ENCODE measurements around the gene PARVA.

PARVA gene

DNA sequence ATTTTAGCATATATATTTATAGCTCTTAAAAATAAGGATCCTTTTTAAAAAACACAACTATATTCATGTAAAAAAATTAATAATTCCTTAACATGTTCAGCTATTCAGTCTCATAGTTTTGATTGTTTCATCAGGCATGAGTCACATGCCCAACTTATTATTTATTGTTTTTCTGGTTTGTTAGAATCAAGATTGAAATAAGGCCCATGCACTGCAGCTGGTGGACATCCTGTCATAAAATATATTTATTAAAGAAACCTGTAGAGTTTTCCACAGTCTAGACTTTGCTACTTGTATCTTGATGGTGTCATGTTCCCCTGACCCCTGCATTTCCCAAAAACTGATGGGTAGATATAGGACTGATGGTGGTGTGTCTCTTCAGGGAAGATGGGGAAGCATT, 77.4 kb downstream of the PARVA start:
- no peak for FAIRE-seq

DNA sequence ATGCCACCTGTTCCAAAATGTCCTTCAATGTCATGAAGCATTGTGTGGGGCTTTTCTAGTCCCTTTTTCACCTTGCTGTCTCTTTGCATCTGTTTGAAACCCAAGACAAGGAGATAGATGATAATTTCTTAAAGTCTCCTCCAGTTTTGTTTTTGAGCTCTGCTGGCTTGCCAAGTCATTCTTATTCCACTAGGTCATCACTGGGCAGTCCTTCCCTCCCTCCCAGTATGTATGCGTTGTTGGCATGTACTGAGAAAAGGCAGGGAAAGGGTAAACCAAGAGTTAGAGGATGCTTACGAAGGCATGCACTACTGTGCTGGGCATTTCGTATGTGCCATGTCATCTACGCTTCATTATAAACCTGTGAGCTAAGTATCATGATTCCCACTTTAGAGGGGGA, 78.6 kb downstream of the PARVA start:
- FAIRE-seq (no peak), DNase-seq (ENCODE audit: insufficient read length, low spot score) (no peak)

More for the DNA sequence above, 77.4 kb downstream of the PARVA start:
- DNase-seq (ENCODE audit: insufficient read length, low spot score) = no peak

DNA sequence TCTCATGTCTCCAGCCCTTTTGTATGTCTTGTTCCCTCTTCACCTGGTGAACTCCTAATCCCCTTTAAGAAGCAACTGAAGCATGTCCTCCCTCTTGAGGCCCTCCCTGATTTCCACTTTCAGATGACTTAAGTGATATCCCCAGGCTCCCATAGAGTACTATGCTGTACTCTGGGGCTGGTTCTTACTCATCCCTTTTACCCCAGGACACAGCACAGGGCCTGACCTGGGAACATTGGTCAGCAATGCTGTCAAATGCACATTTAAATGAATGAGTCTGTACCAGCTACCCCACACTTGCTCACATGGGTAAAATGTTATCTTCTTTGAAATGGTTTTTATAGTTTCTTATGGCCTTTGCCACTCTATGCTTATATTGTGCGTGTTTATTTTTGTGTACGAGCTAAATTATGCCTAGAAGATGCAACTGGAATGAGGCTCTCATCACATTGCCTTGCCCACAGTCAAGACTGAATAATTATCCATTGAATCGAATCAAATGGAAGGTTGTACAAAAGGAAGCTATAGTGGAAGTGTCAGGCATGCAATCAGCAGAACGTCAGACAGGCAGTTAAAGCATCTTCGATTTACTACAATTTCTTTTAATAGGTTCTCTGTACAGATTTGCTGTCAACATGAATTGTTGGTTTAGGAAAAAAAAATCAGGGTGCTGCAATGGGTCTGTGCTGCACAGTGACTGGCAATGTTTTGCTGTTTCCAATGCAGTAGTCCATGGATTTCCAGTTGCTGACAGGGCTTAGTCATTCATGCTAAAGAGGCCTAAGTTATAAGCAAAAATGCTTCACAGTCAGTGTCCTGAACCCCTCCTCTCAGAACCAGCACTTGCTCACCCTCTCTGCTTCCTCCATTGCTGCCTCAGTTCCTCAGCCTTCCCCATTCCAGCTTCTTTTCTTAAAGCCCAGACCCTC, 79.5 kb downstream of the PARVA start:
- no peak for FAIRE-seq
- no peak for DNase-seq (ENCODE audit: insufficient read length, low spot score)

DNA sequence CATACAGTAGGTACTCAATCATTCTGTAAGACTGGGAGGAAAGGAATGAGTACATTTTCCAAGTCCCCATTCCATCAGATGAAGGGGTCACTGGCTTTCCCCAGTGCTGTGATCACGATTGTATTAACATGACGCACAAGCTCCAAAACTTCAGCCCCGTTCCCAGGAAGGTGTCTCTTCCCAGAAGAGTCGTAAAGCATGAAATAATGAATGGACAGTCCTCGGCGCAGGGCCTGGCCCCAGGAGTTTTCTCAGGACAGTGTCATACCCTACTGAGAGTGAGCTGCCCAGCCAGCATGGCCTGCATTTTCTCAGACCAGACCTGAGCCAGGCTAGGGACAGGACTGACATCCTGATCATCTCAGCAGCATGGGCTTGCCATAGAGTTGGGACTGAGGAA, 80.7 kb downstream of the PARVA start:
- FAIRE-seq (no peak), DNase-seq (ENCODE audit: insufficient read length, low spot score) (no peak)

DNA sequence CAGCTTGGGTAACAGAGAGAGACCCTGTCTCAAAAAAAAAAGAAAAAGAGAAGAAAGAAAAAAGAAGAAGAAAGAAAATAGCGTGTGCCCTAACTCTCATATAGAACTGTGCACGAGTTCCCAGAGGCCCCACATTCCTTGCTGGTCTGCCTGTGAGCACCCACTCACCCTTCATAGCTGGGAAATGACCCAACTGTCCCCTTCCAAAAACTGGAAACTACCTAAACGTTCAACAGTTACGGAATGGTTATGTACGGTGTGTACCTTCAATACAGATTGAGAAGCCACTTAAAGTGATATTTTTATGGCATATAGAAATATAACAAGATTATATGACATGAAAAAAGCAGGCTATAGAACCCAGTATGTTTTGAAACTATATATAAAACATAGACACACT, 82.0 kb downstream of the PARVA start:
- FAIRE-seq (no peak), DNase-seq (ENCODE audit: insufficient read length, low spot score) (no peak)

DNA sequence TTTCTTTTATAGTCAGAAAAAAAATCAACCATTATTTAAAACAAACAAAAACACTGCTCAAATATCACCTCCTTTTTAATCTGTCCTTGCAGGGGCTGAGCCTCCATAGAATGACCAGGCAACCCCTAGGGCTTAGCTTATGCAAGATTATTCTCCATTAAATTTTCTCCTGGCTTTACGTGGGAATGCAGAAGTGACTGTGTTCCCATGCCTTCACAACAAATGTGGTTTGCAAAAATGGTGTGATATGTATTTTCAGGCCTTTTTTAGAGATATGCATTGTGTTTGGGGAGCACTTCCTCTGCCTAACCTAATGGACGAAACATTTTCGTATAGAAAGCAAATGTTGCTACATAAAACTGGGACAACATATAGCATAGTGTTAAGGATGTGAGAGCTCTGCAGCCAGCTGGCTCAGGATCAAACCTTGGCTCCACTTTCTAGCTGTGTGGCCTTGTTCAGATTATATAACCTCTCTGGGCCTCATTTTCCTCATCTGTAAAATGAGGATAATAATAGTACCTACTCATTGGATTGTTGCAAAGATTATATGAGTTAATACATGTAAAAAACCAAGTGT, 82.6 kb downstream of the PARVA start:
- FAIRE-seq (no peak), DNase-seq (ENCODE audit: insufficient read length, low spot score) (no peak)

DNA sequence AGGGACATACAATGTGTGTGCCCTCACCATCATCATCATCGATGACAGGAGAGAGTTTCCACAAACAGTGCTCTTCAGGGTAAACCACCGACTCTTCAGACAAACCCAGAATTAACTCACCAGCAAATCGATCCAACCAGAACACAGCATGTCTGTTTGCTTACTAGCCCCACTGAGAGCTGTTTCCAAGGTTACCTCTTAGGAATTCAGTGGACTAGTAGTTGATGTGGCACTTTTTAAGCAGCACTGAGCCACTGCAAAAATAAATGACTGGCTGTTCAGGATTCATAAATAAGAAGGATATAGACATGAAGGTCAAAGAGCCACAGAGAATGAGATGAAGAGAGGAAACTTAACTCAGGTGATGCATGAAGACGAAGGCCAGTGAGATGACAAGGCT, 83.1 kb downstream of the PARVA start:
- FAIRE-seq (no peak), DNase-seq (ENCODE audit: insufficient read length, low spot score) (no peak)

DNA sequence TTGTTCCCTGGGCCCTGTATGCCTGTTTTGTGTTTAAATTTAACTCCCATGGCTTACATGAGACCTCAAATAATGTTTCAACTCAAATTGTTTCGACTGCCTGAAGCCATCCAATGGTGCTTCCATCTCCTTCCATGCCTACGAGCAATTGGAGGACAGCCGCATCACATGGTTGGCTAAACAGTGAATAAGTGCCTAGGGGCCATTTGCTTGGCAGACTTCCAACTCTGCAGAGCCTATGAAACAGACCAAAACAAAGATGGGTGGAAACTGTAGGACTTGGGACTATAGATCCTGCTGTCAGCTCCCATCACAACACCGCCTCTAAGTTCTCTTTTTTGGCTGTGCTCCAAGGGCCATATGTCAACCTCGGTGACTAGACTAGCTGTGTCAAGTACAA, 84.1 kb downstream of the PARVA start:
- FAIRE-seq (no peak), DNase-seq (ENCODE audit: insufficient read length, low spot score) (no peak)

DNA sequence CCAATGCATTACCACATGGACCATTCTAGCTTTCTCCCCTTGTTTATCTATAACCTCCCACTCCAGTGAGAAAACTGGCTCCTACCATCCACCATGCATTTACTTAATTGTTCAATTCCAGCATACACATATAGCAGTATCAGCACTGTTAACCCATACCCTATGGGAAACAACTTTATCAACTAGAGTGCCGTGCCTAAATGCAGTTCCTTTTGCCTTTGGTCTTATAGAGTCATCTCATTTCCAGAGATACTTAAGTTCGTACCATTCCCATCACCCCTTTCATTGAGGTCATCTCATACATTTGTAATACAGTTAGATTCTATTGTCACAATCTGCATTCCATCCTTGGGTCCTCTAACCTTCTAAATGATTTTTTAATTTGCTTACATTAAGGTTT, 86.9 kb downstream of the PARVA start:
- DNase-seq (ENCODE audit: insufficient read length, low spot score) (no peak), FAIRE-seq (no peak)

DNA sequence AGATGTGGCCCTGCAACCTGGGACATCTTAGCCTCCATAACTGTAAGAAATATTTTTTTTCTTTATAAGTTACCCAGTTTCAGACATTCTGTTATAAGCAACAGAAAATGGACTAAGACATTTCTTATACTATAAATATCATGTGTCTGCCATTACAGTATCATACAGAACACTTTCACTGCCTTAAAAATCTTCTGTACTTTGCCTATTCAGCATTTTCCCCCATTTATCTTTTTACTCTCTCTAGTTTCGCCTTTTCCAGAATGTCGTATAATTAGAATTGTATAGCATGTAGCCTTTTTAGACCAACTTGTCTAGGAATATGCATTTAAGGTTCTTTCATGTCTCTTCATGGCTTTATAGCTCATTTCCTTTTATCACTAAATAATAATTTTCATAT, 88.0 kb downstream of the PARVA start:
- no peak for DNase-seq (ENCODE audit: insufficient read length, low spot score)
- FAIRE-seq = no peak

DNA sequence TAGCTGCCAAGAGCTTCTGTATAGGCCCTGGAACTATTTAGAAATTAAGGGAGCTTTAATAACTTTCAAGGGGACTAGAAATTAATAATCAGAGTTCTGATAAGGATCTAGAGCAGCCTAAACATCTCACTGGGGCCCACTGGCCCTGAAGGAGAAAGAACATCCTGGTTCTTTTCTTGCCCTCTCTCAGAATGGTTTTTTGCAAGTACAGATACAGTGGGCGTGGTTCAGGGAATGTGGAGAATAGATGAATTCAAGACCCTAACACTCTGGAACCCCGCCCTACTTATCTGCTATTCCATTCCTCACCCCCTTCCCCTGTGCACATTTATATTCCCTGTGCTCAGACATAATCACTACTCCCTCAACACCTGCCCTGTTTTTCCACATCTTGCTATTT, 90.2 kb downstream of the PARVA start:
- no peak for FAIRE-seq
- DNase-seq (ENCODE audit: insufficient read length, low spot score) = no peak

DNA sequence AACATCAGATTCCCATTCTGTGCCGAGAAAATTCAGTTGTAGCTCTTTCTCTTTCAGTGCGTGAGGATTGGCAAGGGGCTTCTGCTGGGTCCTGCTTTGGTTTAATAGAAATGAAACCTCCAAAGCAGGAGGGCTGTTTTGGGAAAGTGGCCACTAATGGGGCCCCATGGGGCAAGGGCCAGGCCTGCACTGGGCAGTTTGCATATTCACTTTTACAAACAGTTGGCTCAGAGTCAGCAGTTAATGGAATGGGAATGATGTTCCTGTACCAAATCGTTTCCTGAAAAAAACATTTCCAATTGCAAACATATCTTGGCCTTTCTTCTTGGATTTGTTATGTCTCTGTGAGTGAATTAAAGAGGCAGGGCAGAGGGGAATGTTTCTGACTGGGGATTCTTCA, 92.1 kb downstream of the PARVA start:
- no peak for DNase-seq (ENCODE audit: insufficient read length, low spot score)
- no peak for FAIRE-seq

DNA sequence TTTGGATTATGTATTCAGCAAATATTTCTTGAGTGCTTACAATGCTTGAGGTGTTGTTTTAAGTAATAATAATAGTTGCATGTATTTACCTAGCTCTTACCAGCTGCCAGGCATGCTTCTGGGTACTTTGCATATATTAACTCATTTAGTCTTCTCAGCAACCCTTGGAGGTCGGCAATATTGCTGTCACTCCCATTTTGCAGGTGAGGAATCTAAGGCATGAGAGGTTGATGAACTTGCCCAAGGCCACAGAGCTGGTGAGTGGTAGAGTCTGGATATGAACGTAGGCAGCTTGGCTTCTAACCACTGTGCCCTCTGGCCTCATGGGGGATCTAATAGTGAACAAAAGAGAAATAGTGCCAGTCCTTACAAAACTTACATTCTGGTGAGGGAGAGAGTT, 92.9 kb downstream of the PARVA start:
- DNase-seq (ENCODE audit: insufficient read length, low spot score) = no peak
- FAIRE-seq = no peak

DNA sequence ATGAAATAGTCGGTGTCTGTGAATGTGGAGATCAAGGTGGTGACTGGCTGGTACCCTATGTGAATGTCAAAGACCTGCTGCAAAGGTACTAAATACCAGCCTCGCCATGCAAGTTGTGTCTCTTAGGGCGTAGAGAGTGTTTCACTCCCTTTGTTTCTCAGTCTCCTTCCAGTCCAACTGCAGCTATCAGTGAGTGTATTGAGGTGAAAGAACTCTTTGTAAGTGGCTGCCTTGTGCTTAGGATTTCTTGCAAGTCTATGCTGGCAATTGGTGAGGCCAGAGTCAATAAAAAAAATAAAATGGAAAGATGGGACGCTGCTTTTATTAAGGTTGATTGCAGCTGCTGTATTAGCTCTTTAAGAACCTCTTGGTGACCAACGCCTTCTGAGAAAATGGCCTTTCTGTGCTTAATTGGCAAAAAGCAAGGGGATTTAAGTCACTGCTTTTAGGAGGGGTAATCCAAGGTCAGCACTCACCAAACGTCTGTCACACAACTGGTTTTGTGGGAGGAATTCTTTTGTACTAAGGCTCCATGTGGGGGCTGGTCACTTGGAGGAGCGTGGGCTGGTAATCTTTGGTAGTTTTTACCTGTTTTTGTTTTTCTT, 95.1 kb downstream of the PARVA start:
- FAIRE-seq = no peak
- DNase-seq (ENCODE audit: insufficient read length, low spot score) = no peak

DNA sequence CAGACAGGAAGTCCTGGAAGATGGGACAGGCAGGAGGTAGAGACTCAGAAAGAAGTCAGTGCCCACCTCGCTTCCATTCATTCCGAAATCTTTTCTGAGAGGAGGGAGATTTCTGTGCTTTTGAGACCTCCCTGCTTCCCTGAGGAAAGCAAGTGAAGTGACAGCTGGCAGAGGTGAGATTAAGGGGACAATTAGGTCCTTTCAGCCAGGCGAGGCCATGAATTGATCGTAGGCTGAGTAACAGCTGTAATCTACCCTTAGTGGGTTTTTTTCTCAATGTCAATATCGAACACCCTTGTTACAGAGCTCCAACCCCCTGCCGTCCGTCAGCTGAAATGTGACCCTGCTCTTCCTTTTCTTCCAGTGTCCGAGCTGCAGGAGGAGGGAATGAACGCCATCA, 96.0 kb downstream of the PARVA start:
- DNase-seq (ENCODE audit: insufficient read length, low spot score) (no peak), FAIRE-seq (no peak)

DNA sequence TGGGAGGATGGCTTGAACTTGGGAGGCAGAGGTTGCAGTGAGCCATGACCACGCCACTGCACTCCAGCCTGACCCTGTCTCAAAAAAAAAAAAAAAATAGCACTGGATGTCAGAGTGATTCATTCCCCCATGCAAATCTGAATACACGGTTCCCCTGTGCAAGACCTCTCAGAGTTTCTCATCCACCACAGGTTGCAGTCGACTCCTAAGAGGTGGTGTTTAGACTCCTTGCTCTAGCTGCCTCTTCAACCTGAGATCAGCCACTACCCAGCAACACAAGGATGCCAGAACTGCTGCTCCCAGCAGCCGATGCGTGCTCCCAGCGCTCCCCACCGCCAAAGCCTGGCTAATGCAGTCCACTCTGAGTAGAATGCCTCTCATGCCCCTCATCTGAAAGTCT, 97.5 kb downstream of the PARVA start:
- DNase-seq (ENCODE audit: insufficient read length, low spot score) = no peak
- no peak for FAIRE-seq

DNA sequence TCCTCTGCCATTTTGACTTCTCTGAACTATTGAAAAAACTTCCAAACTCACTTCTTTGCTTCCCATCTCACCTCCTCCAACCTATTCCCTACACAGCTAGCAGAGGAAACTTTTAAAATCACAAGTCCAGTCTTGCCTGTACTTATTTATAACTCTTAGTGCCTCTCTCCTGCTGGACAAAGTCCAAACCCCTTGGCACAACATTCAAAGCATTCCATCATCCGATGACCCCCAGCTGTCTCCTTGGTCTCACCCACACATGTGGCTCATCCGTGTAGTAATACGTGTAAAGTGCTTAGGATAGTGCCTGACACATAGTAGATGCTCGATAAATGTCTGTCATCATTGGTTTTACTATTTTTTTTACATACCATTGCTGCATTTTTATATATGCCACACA, 101.4 kb downstream of the PARVA start:
- FAIRE-seq (no peak), DNase-seq (ENCODE audit: insufficient read length, low spot score) (no peak)

DNA sequence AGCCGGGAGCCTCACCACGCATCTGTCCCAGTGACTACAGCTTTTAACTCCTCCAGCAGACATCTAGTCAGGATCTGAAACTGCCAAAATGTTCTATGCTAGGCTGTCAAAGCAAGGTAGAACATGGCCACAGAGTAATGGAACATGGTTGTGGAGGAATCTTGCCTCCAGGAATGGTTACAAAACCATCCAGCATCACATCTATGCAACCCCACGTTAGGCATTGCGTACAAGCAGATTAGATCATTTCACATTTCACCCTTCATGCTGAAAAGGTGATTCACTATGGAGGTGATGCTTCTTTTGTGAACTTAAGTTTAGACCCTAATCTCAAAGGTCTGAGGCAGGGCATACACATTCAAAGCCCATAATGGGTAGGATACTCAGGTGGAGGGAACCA, 103.0 kb downstream of the PARVA start:
- no peak for FAIRE-seq

DNA sequence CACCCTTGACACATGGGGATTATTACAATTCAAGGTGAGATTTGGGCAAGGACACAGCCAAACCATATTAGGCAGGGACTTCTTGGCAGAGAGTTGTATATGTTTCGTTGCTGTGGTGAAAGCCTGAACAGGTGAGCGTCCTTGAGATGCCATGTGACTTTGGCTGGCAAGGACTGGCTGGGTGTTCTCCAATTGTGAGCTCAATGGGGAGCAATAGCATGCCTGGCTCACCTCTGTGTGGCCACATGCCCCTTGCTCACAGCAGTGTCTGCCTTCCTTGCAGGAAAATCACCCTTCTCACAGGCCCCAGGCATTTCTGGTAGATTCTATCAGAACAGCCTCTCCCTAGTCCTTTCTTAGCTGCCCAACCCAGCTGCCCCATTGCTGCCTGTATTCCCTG, 105.5 kb downstream of the PARVA start:
- FAIRE-seq (no peak), DNase-seq (ENCODE audit: insufficient read length, low spot score) (no peak)

More for the DNA sequence above, 103.0 kb downstream of the PARVA start:
- no peak for DNase-seq (ENCODE audit: insufficient read length, low spot score)

DNA sequence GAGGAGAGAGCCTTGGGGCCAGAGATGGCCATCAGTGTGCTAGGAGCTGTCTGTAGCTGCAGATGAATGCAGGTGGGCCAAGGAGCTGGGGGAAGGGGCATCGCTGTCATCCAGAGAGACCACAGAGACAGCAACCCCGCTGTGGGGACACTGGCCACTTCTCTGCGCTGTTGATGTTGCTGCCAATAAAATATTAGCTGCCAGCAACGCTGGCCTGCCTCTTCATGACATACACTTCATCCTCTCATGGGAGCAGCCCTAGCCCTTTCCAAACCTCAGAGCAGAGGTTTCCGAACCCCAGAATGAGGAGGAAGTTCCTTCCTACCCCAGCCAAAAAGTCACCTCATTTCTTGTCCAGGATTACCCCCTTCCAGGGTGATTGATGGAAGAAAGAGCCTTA, 106.2 kb downstream of the PARVA start:
- FAIRE-seq = no peak
- no peak for DNase-seq (ENCODE audit: insufficient read length, low spot score)

DNA sequence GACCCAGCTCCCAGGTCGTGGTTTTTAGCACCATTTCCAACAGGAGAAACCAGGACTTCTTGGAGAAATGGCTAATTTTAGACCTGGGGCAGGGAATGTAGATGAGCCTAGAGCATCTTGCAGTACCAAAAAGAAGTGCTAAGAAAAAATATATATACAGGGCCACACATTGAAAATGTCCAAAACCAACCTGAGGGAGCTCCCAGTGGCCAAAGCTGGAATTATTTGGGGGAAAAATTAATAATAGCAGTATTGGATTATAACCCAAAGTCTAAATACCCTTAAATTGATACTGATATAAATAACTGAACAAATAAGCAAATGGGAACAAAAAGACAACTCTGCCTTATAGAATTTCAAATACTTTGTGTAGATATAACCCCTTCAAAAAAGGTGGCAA, 108.0 kb downstream of the PARVA start:
- DNase-seq (ENCODE audit: insufficient read length, low spot score) = no peak
- no peak for FAIRE-seq

DNA sequence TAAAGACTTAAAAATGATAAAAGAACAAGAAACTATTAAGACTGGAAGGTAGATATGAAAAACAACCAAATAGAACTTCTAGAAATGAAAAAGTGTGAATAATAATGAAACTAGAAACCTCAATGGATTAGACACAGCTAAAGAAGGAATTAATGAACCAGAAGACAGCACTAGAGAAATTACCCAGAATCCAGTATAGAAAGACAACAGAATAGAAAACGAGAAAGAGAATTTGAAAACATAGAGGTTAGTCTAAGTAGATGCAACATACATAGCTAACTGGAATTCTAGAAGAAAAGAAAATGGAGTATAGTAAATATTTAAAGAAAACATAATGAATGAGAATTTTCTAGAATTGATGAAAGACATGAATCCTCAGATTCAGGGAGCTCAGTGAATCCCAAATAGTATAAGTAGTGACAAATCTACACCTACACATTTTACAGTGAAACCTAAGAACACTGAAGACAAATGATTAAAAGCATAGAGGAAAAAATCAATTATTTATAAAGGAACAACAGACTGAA, 111.9 kb downstream of the PARVA start:
- FAIRE-seq (no peak), DNase-seq (ENCODE audit: insufficient read length, low spot score) (no peak)
